Endothelial cell of umbilical vein (primary cell): Measurements from ENCODE around the gene CNNM2. TPM values are rescaled to one million over a fixed set of nuclear protein-coding genes. Genes with fewer than 3 reads are reported as not detected.

Experiments used
- BruUV-seq: library from RNA; stranded (reverse); fragments of 400-500 nt; replicated peaks from 2 replicates; lab custom pipeline; 2021; lab: Mats Ljungman, UMichigan
- CTCF ChIA-PET: fragments of 300-600, 350-600 bp; sonication (Branson Sonifier 250); formaldehyde crosslinking; loops from one replicate; lab custom pipeline; 2021; ENCODE audit warnings: antibody characterized with exemption, inconsistent platforms; lab: Charles Lee
- POLR2A ChIA-PET: fragments of 300-600, 350-600 bp; sonication (Branson Sonifier 250); formaldehyde crosslinking; loops from one replicate; lab custom pipeline; 2021; ENCODE audit warnings: antibody characterized with exemption, inconsistent platforms; lab: Charles Lee
- DNase-seq: peaks from one replicate; pipeline ENCODE4 v3.0.0-alpha.2; 2011; ENCODE audit warnings: low read depth, low spot score
- FAIRE-seq: peaks from 2 replicates; lab custom pipeline; 2011; peaks lifted over from hg19 to GRCh38; lab: Jason Lieb, UNC
- H2AFZ ChIP-seq: 2 replicates; pipeline ENCODE4 v1.6.0; 2012; ENCODE audit warnings: low read depth, low read length, control low read depth, inconsistent platforms
- H3K27ac ChIP-seq: 2 replicates; pipeline ENCODE4 v1.5.1; 2011; ENCODE audit warnings: low read depth, mild to moderate bottlenecking, control low read depth, low read length, moderate library complexity; ENCODE audit not compliant: insufficient read depth
- H3K27me3 ChIP-seq, 2 experiments: 2 replicates each; pipeline versions ENCODE4 v1.6.0 to v1.6.1; 2011; ENCODE audit warnings: low read length in 2 of 2, mixed read lengths in 1 of 2; ENCODE audit not compliant: control insufficient read depth in 2 of 2, insufficient read depth in 2 of 2
- H3K36me3 ChIP-seq, 2 experiments: 2 replicates in 1 of 2; 3 replicates in 1 of 2; pipeline ENCODE4 v1.5.1; 2011; ENCODE audit warnings: low read length in 2 of 2, mild to moderate bottlenecking in 1 of 2, moderate library complexity in 1 of 2; ENCODE audit not compliant: control insufficient read depth in 2 of 2, insufficient read depth in 2 of 2; ENCODE audit errors: extremely low read depth in 1 of 2
- H3K4me1 ChIP-seq: 3 replicates; pipeline ENCODE4 v1.5.1; 2011; ENCODE audit warnings: mild to moderate bottlenecking, low read length; ENCODE audit not compliant: control insufficient read depth, insufficient read depth; ENCODE audit errors: extremely low read depth
- H3K4me2 ChIP-seq: 2 replicates; pipeline ENCODE4 v1.6.1; 2011; ENCODE audit warnings: low read length, control low read depth, mixed read lengths; ENCODE audit not compliant: insufficient read depth
- H3K4me3 ChIP-seq, 3 experiments: fragments of 200-600 bp in 1 of 3; sonication (generic), shearing (Covaris generic) in 1 of 3; replicated peaks in 1 of 3; 2 replicates each; pipeline ENCODE4 v1.5.1; 2011 to 2016; ENCODE audit warnings: control low read depth in 3 of 3, low read length in 3 of 3, mild to moderate bottlenecking in 2 of 3, inconsistent platforms in 1 of 3, low read depth in 1 of 3, moderate library complexity in 1 of 3; ENCODE audit not compliant: insufficient read depth in 1 of 3
- H3K79me2 ChIP-seq: 2 replicates; pipeline ENCODE4 v1.6.0; 2012; ENCODE audit warnings: low read length, inconsistent platforms; ENCODE audit not compliant: control insufficient read depth, insufficient read depth
- H3K9ac ChIP-seq: replicated peaks from 2 replicates; pipeline ENCODE3; 2011; ENCODE audit warnings: low read length, control low read depth; ENCODE audit not compliant: insufficient read depth; ENCODE audit errors: extremely low read depth
- H3K9me1 ChIP-seq: replicated peaks from 3 replicates; pipeline ENCODE4 v1.6.0; 2011; ENCODE audit warnings: mild to moderate bottlenecking, low read length; ENCODE audit not compliant: control insufficient read depth, insufficient read depth; ENCODE audit errors: extremely low read depth
- H3K9me3 ChIP-seq: replicated peaks from 2 replicates; pipeline ENCODE4 v1.5.1; 2012; ENCODE audit warnings: low read length, inconsistent platforms; ENCODE audit not compliant: control insufficient read depth, insufficient read depth
- H4K20me1 ChIP-seq: replicated peaks from 2 replicates; pipeline ENCODE3; 2011; ENCODE audit warnings: mild to moderate bottlenecking, low read length; ENCODE audit not compliant: control insufficient read depth, insufficient read depth; ENCODE audit errors: extremely low read depth
- CTCF ChIP-seq, 2 donors: IDR thresholded peaks; 1 replicate in 1 of 2; 2 replicates in 1 of 2; pipeline ENCODE4 v1.5.1; 2011; ENCODE audit warnings: low read length in 2 of 2, mild to moderate bottlenecking in 2 of 2, moderate library complexity in 2 of 2, control low read depth in 1 of 2, inconsistent platforms in 1 of 2, low read depth in 1 of 2; ENCODE audit not compliant: insufficient read depth in 1 of 2; ENCODE audit errors: extremely low read depth in 1 of 2
- EZH2 ChIP-seq: IDR thresholded peaks from 2 replicates; pipeline ENCODE4 v1.6.1; 2012; ENCODE audit warnings: borderline replicate concordance, low read depth, mild to moderate bottlenecking, moderate library complexity, low read length, inconsistent platforms; ENCODE audit not compliant: severe bottlenecking
- GATA2 ChIP-seq: IDR thresholded peaks from 2 replicates; pipeline ENCODE4 v1.7.0; 2011; ENCODE audit warnings: low read depth, mild to moderate bottlenecking, moderate library complexity, mixed read lengths, low read length; ENCODE audit not compliant: insufficient read length, insufficient read depth
- JUN ChIP-seq: IDR thresholded peaks from 2 replicates; pipeline ENCODE4 v1.6.1; 2011; ENCODE audit warnings: borderline replicate concordance, low read depth; ENCODE audit not compliant: insufficient read length, insufficient read depth
- MYC ChIP-seq: IDR thresholded peaks from one replicate; pipeline ENCODE4 v1.6.1; 2011; ENCODE audit warnings: mild to moderate bottlenecking, low read depth, low read length
- POLR2A ChIP-seq: IDR thresholded peaks from 2 replicates; pipeline ENCODE4 v1.6.1; 2012; ENCODE audit warnings: low read depth, mild to moderate bottlenecking, control low read depth, low read length
- POLR2AphosphoS5 ChIP-seq: IDR thresholded peaks from 2 replicates; pipeline ENCODE4 v1.6.1; 2012; ENCODE audit warnings: low read depth, mild to moderate bottlenecking, control low read depth, low read length, moderate library complexity; ENCODE audit not compliant: insufficient read depth
- dilution Hi-C: fragments of 300-500 bp; cut with MboI; formaldehyde crosslinking; loops from one replicate; pipeline ENCODE4 v1.15.0; 2019; ENCODE audit warnings: low sequenced_read_pairs; ENCODE audit not compliant: extremely low pct_ligation_motif_present
- intact Hi-C: fragments of 100-400 bp; cut with micrococcal nuclease; formaldehyde crosslinking; loops from one replicate; pipeline ENCODE4 v1.10.0; 2022
- polyA plus RNA-seq, 4 experiments: library from polyadenylated mRNA; depleted of rRNA in 3 of 4; stranded (reverse) in 3 of 4; unstranded in 1 of 4; fragments of >200 nt; gene quantifications; 2 replicates each; pipeline versions ENCODE4 v1.2.1 to v1.2.3, GENCODE V29; 2011 to 2012; ENCODE audit warnings: missing spikeins in 1 of 4
- total RNA-seq: library from RNA; stranded (reverse); gene quantifications from 2 replicates; pipeline ENCODE4 v1.2.3, GENCODE V29; 2021
- TF ChIP-seq, protein P1 (sequence below): IDR thresholded peaks from 2 replicates; pipeline ENCODE4 v1.6.1; 2011; ENCODE audit not compliant: insufficient read depth, insufficient read length

The CNNM2 gene
- total and polyA plus RNA-seq, 2 donors (not counting 3 experiments of a cell fraction or from before 2014, with no cell fraction given) = 1.9 to 3.0 TPM

DNA sequence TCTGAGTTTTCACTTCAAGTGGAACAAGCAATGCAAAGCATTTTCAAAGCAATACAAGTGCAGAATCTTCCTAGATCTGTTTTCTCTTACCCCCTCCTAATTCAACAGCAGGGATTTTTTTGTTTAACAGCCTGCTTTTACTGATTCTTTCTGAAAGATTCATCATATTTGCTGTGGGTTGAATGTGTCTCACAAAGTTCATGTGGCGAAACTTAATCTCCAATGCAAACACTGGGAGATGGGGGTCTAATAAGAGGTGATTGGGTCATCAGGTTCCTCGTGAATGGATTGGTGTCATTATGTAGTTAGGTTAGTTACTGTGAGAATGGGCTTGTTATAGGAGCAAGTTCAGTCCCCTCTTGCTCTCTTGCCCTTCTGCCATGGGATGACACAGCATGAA, 107.6 kb downstream of the CNNM2 start:
- H3K4me1 ChIP-seq = no peaks in the 10 kb centered on the region
- no peak overlapping the region for H2AFZ ChIP-seq
- TF ChIP-seq, protein P1, sequence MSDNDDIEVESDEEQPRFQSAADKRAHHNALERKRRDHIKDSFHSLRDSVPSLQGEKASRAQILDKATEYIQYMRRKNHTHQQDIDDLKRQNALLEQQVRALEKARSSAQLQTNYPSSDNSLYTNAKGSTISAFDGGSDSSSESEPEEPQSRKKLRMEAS = no peak
- TF ChIP-seq JUN (no peak), POLR2AphosphoS5 (no peak), CTCF (IDR thresholded peaks at IDR 0.05; ENCODE audit: extremely low read depth in 1 of 2, insufficient read depth in 1 of 2, low read depth in 1 of 2, low read length in 2 of 2) (no peak), POLR2A (no peak), MYC (no peak), EZH2 (no peak), GATA2 (no peak)
- H3K79me2 ChIP-seq = no peaks in the 10 kb centered on the region
- FAIRE-seq = no peak
- H3K9me3 ChIP-seq = no peaks in the 10 kb centered on the region
- no peaks in the 10 kb centered on the region for H3K36me3 ChIP-seq
- no peak overlapping the region for H3K4me2 ChIP-seq
- DNase-seq = no peak
- H4K20me1 ChIP-seq = no peaks in the 10 kb centered on the region
- H3K4me3 ChIP-seq = no peak overlapping the region
- intact Hi-C loops = no loop called here
- peaks cover 2 to 4% of the 10 kb centered on the region in 2 experiments for H3K27me3 ChIP-seq
- H3K9me1 ChIP-seq = no peaks in the 10 kb centered on the region
- CTCF ChIA-PET = no interaction called here
- H3K27ac ChIP-seq = no peak overlapping the region
- dilution Hi-C loops = no loop called here
- H3K9ac ChIP-seq = no peak overlapping the region
- no TSS peak for BruUV-seq
- POLR2A ChIA-PET = no interaction called here
